Keratinocyte (primary cell): Measurements from ENCODE around the gene PDK2.

Source experiments
- CTCF ChIP-seq, 3 experiments: IDR thresholded peaks in 1 of 3; conservative IDR thresholded peaks in 1 of 3; optimal IDR thresholded peaks in 1 of 3; 2 replicates in 2 of 3; 3 replicates in 1 of 3; pipeline versions ENCODE3 to v1.5.1; 2011; ENCODE audit warnings: low read length in 3 of 3, mild to moderate bottlenecking in 3 of 3, moderate library complexity in 2 of 3, control low read depth in 1 of 3, inconsistent platforms in 1 of 3; ENCODE audit not compliant: insufficient read depth in 2 of 3; ENCODE audit errors: extremely low read depth in 1 of 3
- EZH2 ChIP-seq: IDR thresholded peaks from one replicate; pipeline ENCODE4 v1.6.1; 2012; ENCODE audit warnings: inconsistent platforms, mild to moderate bottlenecking, low read length, moderate library complexity

DNA sequence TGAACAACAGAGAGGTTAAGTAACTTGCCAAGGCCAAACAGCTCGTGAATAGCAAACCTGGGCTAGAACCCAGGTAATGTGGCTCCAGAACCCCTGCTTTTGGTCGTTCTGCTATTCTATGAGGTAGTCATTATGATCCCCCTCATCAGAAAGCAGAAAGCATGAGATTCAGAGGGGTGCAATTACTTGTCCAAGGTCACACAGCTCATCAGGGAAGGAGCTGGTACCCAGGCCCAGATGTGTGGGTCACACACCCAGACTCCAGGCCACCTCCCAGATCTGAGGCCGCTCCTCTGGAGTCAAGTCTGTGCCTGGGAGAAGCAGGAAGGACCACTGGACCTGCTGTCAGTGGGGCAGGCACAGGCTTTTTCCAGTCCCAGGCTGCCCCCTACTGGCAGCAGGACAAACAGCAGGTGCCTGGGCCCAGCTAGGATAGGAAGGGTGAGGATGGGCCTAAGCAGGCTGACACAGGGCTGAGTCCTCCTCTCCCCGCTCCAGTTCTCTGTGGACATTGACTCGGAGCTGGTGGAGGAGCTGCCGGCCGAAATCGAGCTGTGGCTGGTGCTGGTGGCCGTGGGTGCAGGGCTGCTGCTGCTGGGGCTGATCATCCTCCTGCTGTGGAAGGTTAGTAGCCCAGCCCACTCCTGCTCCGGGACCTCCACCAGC lies 7.8 kb upstream of the PDK2 start:
- TF ChIP-seq CTCF (optimal IDR thresholded peaks at IDR 0.05 in 1 of 3, IDR thresholded peaks at IDR 0.05 in 1 of 3, conservative IDR thresholded peaks at IDR 0.05 in 1 of 3; ENCODE audit: extremely low read depth in 1 of 3, insufficient read depth in 2 of 3, low read length in 3 of 3) (peak; percentile 89 to 95 (median 95)), EZH2 (no peak)
